ENCODE data around the gene ZNF189.
A peak's percentile ranks its signal among the peaks of the same experiment; 100 is the strongest.
"Not testable (repeated sequence)": the region's sequence is repeated elsewhere in the genome, so short reads cannot be mapped to it uniquely, and the experiment has no call there.

The ZNF189 gene

GRCh38 chr9:101381118-101381517 is 17.5 kb upstream of the ZNF189 start:
- no peak for DNase-seq

- no peak for DNase-seq
These were observed 16.8 kb upstream of the ZNF189 start for GRCh38 chr9:101381833-101382342.

- no peak for DNase-seq
These were observed 15.3 kb upstream of the ZNF189 start for GRCh38 chr9:101383361-101383760.

DNA sequence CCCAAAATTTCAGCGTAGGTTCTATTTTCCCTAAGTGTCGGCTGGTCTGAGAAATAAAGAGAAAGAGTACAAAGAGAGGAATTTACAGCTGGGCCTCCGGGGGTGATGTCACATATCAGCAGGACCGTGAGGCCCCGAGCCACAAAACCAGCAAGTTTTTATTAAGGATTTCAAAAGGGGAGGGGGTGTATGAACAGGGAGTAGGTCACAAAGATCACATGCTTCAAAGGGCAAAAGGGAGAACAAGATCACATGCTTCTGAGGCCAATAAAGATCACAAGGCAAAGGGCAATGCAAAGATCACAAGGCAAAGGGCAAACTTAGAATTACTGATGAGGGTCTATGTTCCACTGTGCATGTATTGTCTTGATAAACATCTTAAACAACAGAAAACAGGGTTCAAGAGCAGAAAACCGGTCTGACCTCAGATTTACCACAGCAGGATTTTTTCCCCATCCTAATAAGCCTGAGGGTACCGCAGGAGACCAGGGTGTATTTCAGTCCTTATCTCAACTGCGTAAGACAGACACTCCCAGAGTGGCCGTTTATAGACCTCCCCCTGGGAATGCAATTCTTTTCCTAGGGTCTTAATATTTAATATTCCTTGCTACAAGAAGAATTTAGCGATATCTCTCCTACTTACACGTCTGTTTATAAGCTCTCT is 13.6 kb upstream of the ZNF189 start, which contains the start of gene BAAT:
Gene BAAT (minus strand): TSS at position 134 of the 664 bp plus-strand sequence. CDS start 13,602 bp downstream, outside the sequence.
- not testable (repeated sequence) for DNase-seq

- DNase-seq = peak; percentile 75
These were observed 10.7 kb upstream of the ZNF189 start for GRCh38 chr9:101387871-101388506.

GRCh38 chr9:101388507-101388993 is 10.1 kb upstream of the ZNF189 start:
- DNase-seq = peak; percentile 23

DNA sequence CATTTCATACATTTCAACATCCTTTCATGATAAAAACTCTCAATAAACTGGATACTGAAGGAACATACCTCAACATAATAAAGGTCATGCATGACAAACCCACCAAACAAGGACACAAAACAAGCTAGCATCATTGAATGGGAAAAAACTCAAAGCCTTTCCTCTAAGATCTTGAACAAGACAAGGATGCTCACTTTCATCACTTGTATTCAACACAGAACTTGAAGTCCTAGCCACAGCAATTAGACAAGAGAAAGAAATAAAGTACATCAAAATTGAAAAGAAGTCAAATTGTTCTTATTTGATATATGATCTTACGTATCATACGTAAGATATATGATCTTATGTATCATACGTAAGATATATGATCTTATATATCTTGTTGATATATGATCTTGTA is 5.5 kb upstream of the ZNF189 start:
- DNase-seq = no peak

DNA sequence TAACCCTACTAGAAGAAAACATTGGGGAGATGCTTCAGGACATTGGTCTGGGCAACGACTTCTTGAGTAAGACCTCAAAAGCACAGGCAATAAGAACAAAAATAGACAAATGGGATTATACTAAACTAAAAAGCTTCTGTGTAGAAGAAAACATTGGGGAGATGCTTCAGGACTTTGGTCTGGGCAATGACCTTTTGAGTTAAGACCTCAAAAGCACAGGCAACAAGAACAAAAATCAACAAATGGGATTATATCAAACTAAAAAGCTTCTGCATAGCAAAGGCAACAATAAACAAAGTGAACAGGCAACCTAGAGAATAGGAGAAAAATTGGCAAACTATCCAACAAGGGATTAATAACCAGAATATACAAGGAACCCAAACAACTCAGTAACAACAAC is 4.0 kb upstream of the ZNF189 start:
- no peak for DNase-seq

- DNase-seq = peak; percentile 45
These were observed 944 bp upstream of the ZNF189 start for GRCh38 chr9:101397746-101398067.

DNA sequence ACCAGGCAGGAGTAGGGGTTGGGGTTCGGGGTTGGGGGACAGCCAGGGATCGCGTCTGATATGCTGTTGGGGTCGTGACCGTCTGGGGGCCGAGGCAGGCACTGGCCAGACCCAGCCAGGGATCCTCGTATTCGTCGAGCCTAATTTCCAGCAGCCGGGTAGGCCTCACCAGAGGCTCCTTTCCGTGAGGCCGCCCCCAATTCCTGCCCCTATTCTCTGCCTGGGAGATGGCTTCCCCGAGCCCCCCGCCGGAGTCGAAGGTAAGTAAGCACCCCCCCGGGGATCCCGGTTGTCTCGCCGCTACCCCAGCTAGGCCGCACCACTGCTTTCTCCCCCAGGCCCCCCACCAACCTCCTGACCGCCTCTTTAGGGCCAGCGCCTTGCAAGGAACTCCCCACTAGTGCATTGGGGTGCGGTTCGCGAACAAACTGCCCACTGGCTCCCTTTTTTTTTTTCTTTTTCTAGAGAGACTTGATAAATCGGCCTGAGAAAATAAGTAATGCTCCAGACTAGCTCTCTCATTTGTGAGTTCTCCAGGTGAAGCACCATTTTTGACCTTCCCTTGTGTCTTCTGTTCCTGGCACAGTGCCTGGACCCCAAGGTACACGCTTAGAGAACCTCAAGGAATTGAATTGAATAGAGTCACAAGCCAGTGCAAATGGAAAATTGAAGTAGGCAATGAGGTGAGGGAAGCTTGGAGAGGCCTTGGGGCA is 435 bp downstream of the ZNF189 start:
- DNase-seq = peak; percentile 22

GRCh38 chr9:101399643-101399970 is 956 bp downstream of the ZNF189 start:
- no peak for DNase-seq

GRCh38 chr9:101400120-101400519 is 1.5 kb downstream of the ZNF189 start:
- DNase-seq = no peak

- DNase-seq = no peak
These were observed 5.0 kb downstream of the ZNF189 start for GRCh38 chr9:101403516-101404285.

- DNase-seq = no peak
These were observed 9.9 kb downstream of the ZNF189 start for GRCh38 chr9:101408374-101409078.

GRCh38 chr9:101409079-101409477 is 10.4 kb downstream of the ZNF189 start:
- peak; percentile 15 for DNase-seq

DNA sequence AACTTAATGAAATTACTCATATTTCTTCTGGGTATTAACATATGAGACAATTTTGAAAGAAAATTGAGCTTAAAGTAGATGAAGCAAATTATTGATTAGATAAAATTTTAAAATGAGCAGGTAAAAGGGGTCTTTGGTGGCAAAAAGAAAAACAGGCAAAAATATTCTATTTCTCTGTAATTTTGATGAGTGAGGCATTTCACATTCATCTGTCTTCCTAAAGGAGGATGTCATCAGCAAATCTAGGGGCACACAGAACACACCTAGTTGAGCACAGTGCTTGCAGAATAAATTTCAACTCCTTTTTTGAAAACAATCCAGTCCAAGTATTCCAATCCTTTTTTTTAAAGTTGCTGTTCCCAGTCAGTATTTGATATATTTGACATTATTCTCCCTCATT is 16.2 kb downstream of the ZNF189 start:
- no peak for DNase-seq

DNA sequence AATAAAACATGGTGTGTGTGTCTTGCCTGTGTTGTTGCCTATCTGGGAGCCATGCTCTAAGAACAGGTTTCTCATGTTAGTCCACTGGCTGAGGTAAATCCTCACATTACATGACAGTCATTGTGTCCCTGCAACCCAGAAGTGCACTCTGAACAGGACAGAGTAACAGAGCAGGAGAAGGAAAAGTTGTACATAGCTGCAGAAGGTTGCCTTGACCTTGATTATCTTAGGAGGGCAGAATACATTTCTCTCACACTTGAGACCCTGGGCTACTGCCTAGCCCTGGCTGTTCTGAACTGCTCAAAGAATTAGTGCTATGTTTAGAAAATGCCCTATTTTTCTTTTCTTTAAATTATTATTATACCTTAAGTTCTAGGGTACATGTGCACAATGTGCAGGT is 16.9 kb downstream of the ZNF189 start:
- no peak for DNase-seq

DNA sequence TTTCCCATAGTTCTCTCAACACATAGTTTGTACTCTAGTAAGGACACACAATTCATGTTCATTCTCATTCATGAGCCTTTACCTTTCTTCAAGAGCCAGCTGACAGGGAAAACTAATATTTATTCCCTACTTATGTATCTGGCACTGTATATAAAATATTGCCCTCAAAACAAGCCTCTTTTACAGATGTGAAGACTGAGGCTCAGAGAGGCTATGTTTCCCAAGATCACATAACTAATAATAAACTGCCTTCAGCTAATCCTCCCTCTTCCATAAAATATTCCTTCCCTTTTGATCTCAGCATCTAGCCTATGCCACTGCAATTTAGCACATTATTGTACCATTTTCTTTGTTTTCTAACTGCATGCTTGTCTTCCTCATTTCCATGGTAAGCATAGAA is 18.7 kb downstream of the ZNF189 start:
- no peak for DNase-seq

DNA sequence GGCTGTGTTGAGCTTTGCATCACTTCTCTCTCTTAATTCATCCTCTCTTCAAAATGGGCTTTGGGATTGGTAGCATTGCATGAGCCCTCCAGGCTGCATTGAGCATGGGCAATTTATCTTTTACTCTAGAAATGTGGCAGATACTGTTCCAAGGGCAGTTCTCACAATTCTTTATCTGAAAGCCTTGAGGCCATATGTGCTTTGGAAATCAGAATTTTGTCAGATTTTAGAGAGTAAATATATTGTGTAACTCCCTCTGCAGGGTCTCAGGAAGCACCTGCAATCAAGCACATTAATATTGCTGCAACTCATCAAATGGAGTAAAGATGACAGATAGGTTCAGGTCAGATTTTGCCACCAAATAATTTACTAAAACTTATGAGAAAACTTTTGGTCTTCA is 19.3 kb downstream of the ZNF189 start:
- no peak for DNase-seq

DNA sequence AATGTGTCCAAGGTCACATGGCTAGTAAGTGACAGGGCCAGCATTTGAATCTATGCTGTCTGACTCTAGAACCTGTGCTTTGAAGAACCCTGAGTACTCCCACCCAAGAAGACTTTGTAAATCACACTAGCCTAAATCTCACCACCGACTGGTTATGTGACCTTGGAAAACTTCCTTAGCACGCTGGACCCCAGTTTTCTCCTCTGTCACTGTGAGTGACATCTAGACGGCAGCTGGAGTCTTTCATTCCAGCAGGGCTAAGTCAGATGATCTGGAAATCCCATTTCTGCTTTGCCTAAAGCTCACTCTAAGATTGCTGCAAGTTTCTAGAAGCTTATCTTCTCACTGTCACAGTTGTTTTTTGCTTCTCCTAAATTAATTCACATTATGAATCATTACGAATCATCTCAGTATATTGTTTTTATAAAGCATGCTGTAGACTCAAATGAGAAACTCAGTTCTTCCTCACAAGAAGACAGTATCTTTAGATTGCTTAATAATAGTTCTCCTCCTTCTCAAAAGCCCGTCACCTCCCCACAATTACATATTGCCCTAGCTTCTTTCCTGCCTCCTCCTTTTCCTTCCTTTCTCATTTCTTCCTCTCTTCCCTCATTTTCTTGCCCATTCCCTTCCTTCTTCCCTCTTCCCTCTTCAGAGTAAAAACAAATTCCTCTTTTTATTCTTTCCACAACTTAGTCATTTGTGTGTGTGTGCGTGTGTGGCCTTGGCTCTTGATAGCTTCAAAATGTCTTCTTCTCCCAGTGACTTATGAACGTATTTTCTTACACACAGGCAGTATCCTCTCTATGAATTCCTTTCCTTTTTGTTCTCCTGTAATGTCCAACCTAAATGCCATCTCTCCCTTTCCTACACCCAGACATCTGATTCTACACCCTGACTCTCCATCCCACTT is 20.1 kb downstream of the ZNF189 start:
- DNase-seq = no peak

GRCh38 chr9:101419863-101420262 is 21.2 kb downstream of the ZNF189 start:
- no peak for DNase-seq

Data from NCI-H2171 treated with DMSO at 0.1 percent for 48 hours (cell line).